HG03565 (cell line): ENCODE data around the gene DRICH1.
"Not testable (repeated sequence)": the region's sequence is repeated elsewhere in the genome, so short reads cannot be mapped to it uniquely, and the experiment has no call there.

Experiments used
- ATAC-seq: cut with Tn5 transposase; IDR thresholded peaks from one replicate; pipeline ENCODE4 v1.9.1; 2021; ENCODE audit warnings: mild to moderate bottlenecking, moderate library complexity; ENCODE audit not compliant: unreplicated experiment

DRICH1 gene

GRCh38 chr22:23632178-23632577 is at the start of gene DRICH1:
TSS of gene DRICH1 (minus strand) at chr22:23632321. CDS start at chr22:23632023, 298 bp downstream.
- ATAC-seq: no peak

- ATAC-seq: no peak
Observed at GRCh38 chr22:23681026-23681809, 49.1 kb upstream of the DRICH1 start.

- ATAC-seq: no peak
Observed at GRCh38 chr22:23678133-23678532, 46.0 kb upstream of the DRICH1 start.

- ATAC-seq: no peak
Observed at GRCh38 chr22:23677701-23677995, 45.5 kb upstream of the DRICH1 start.

DNA sequence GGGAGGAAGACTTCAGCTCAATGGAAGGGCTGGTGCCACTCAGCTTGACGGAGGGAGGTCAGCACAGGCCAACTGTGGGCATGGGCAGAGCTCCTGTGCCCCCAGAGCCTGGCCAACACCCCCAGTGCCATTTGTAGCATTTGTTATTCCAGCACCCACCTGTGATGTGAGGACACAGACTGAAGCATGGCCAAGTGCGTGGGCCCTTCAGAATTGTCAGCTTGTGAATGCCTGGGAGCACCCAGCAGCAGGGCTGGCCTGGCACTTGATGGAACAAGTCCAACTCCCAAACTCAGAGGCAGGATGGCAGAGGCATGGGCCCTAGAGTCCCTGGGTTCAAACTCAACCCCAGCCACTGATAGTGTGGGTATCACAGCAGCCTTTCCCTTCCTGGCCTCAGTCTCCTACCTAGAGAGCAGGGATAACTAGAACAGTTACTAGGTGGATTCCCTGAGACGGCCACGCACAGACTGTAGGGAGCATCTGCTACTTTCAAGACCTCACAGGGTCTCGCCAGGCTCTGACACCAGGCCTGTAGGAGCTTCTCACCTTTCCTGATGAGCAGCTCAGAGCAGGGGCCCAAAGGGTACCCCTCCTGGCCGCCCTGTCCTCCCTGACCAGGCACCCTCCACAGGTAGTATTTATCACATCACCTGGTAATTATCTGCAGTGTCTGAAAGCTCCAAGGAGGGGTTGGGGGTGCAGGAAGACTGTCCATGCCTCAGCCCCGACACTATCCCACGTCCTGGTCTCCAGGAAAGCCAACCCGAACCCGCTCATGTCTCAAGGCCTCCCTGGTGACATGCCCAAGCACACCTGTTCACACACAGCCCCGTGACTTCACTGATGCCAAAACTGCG is 45.0 kb upstream of the DRICH1 start:
- ATAC-seq: not testable (repeated sequence)

- ATAC-seq: no peak
Observed at GRCh38 chr22:23675502-23676415, 43.6 kb upstream of the DRICH1 start.

DNA sequence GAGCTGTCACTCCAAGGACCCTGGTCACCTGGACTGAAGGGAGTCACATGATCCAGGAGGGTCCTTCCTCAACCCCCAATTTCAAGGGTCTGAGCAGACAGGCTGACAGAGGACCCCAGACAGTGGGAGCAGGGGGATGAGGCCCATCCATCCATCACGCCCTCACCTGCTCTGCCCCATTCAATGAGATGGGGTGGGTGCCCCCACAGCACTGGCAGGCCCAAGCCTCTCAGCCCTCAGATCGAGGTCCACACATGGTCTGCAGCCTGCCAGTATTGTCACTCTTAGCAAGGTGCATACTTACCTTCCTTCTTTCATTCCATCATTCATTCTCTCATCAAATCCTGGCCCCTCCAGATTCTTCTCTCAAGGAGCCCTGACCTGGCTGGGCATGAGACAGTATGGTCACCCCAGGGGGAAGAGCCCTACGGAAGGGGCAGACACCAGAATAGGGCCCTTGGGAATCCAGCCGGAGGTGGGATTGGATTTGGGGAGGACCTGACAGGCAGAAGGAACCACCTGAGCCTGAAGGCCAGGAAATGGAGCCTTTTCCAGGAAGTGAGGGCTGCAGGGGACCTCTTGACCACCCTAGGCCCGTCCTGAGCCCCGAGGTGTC is 42.9 kb upstream of the DRICH1 start:
- not testable (repeated sequence) for ATAC-seq

DNA sequence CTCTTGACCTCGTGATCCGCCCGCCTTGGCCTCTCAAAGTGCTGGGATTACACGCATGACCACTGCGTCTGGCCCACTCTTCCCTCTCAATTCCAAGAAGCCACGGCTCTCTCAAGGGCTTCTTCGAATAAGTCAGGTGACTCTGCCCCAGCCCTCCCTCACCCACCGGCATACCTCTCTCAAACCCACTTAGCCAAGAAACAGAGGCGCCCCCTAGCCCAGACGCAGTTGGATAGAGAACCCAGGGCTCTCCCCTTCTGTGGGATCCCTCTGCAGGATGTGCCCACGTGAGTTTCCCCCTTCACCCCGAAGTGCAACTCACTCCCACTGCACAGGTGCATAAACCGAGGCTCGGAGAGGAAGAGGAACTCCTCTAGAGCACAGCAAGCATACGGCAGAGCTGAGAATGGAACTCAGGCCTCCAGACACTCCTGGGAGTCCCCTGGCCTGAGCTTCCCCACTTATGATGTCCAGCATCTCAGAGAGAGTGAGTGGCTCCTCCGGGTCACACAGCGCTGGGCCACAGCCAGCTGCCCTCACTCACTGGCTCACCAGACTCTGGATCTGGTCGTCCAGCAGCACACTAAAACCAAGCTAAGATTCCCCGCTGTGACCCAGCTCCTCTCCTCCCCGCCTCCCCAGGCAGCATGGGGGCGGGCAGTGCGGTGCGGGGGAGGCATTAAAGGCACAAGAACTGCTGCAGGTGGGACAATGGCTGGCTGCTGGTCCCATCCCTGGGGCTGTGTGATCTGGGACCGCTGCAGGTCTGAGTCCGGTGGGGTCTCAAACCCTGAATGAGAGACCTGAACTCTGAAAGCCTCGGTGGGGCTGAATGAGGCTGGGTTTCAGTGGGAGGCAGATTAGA is 41.9 kb upstream of the DRICH1 start:
- ATAC-seq: no peak

- ATAC-seq: no peak
Observed at GRCh38 chr22:23673050-23673620, 41.0 kb upstream of the DRICH1 start.

- not testable (repeated sequence) for ATAC-seq
Observed at GRCh38 chr22:23672307-23673049, 40.4 kb upstream of the DRICH1 start.

DNA sequence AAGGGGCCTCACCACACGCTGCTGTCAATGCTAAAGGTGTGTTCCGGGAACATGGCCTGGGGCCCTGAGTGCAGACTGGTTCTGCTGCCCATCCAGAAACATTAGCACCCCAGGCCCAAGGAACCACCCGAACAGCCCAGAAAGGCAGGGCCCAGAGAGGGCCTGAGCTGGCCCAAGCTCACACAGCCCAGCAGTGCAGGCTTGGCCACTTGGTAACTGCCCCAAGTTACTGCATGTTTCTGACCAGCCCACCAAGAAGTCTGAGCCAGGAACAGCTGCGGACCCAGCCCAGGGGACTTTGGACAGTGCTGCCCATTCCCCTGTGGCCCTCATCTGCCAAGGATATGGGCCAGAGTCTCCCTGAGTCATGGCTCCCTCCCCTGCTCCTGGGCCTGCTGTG is 39.3 kb upstream of the DRICH1 start:
- ATAC-seq: not testable (repeated sequence)

DNA sequence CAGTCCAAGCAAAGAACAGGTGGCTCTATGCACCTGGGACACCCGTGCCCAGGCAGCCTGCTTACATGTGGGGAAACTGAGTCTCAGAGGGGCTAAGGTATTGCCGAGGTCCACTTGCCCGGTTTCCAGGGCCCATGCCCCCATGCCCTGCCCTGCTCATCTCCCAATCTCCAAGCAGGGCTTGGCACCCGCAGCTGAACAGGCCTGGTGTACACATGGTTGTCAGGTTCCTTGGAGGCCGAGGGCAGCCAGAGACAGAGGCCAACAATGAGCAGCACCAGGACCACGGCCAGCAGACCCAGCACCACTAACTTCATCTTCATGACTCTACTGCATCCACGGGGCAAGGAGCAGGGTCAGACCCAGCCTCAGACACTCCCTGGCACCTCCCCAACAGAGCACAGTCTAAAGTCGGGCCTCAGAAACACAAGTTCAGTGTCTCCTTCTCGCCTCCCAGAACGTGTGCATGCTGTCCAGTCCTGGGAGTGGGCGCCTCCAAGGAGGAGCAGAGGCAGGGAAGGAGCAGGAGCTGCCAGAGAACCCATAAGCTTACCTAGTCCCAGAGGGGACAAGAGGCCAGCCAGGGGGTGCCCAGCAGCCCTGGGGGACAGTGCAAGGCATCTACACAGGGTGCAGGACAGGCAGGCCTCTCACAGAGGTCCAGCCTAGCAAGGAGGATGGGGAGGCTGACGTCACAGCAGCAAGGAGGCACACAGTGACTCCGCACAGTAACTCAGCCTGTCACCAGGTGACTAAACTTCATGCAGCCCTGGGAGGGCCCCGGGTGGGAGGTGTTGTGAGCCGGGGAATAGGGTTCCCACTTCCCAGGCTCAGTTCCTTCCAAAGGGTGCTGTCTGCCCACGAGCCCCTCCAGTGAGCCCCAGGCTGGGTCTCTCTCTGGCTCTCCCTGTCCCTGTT is 38.5 kb upstream of the DRICH1 start:
- no peak for ATAC-seq

- not testable (repeated sequence) for ATAC-seq
Observed at GRCh38 chr22:23660381-23660780, 28.3 kb upstream of the DRICH1 start.

GRCh38 chr22:23657727-23658126 is 25.6 kb upstream of the DRICH1 start:
- no peak for ATAC-seq

DNA sequence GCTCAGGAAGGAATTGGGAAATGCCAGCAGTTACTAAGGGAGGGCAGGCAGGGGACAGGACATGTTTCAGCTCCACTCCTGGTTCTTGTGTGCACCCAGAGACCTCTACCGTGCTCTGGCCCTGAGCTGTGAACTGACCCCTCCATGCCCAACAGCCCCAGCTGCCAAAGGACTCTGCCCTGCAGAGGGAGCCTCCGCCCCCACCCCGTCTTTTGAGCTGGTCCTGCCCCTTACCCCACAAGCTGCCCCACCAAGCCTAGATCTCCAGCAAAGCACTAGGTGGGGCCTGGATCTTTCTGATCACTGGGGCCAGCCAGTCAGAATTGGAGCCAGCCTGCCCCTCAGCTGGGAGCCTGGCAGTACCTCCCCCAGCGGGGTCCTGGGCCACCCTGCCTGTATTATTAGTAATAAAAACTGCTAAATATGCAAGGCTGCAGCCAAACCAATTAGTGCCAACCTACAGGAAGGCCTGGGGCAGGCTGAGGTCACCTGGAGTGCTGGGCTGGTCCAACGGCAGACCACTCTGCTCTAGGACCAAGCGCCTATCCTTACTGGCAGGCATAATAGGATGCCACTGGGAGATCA is 23.9 kb upstream of the DRICH1 start:
- no peak for ATAC-seq

GRCh38 chr22:23652711-23653110 is 20.6 kb upstream of the DRICH1 start:
- no peak for ATAC-seq

GRCh38 chr22:23652286-23652685 is 20.2 kb upstream of the DRICH1 start:
- ATAC-seq: no peak
